GM18868 (cell line): Measurements from ENCODE around the gene ADAMTS6.
A peak's percentile ranks its signal among the peaks of the same experiment; 100 is the strongest.
"Not testable (repeated sequence)": the region's sequence is repeated elsewhere in the genome, so short reads cannot be mapped to it uniquely, and the experiment has no call there.

ENCODE experiments used
- ATAC-seq: cut with Tn5 transposase; IDR thresholded peaks from one replicate; pipeline ENCODE4 v1.9.1; 2021; ENCODE audit warnings: mild to moderate bottlenecking, moderate library complexity; ENCODE audit not compliant: unreplicated experiment

ADAMTS6 gene

GRCh38 chr5:65203746-65204145, 278.0 kb downstream of the ADAMTS6 start:
- no peak for ATAC-seq

- ATAC-seq, result no peak
Measured at GRCh38 chr5:65199993-65200675, 281.6 kb downstream of the ADAMTS6 start.

GRCh38 chr5:65198456-65199120, 283.1 kb downstream of the ADAMTS6 start:
- ATAC-seq, result no peak

- ATAC-seq, result no peak
Measured at GRCh38 chr5:65197531-65198455, 283.9 kb downstream of the ADAMTS6 start.

GRCh38 chr5:65194871-65195270, 286.8 kb downstream of the ADAMTS6 start:
- no peak for ATAC-seq

- no peak for ATAC-seq
Measured at GRCh38 chr5:65192331-65192730, 289.4 kb downstream of the ADAMTS6 start.

GRCh38 chr5:65191554-65192135, 290.1 kb downstream of the ADAMTS6 start:
- no peak for ATAC-seq

- ATAC-seq, result peak; percentile 91
Measured at GRCh38 chr5:65190328-65191053, 291.2 kb downstream of the ADAMTS6 start.

- no peak for ATAC-seq
Measured at GRCh38 chr5:65186646-65187227, 295.0 kb downstream of the ADAMTS6 start.

GRCh38 chr5:65185468-65185867, 296.3 kb downstream of the ADAMTS6 start:
- no peak for ATAC-seq

GRCh38 chr5:65184780-65185179, 296.9 kb downstream of the ADAMTS6 start:
- no peak for ATAC-seq

- not testable (repeated sequence) for ATAC-seq
Measured at GRCh38 chr5:65174231-65174630, 307.5 kb downstream of the ADAMTS6 start.

- ATAC-seq, result no peak
Measured at GRCh38 chr5:65173130-65173525, 308.6 kb downstream of the ADAMTS6 start.

GRCh38 chr5:65172486-65173129, 309.1 kb downstream of the ADAMTS6 start:
- peak; percentile 100 for ATAC-seq

- no peak for ATAC-seq
Measured at GRCh38 chr5:65171645-65172044, 310.1 kb downstream of the ADAMTS6 start.

GRCh38 chr5:65163698-65164097, 318.0 kb downstream of the ADAMTS6 start:
- ATAC-seq, result no peak

GRCh38 chr5:65161655-65162054, 320.1 kb downstream of the ADAMTS6 start:
- no peak for ATAC-seq

GRCh38 chr5:65157906-65158603, 323.7 kb downstream of the ADAMTS6 start:
- ATAC-seq, result no peak

- no peak for ATAC-seq
Measured at GRCh38 chr5:65156933-65157332, 324.8 kb downstream of the ADAMTS6 start.
